ENCODE measurements around the gene TRA2B. TPM values are rescaled to one million over a fixed set of nuclear protein-coding genes. Genes with fewer than 3 reads are reported as not detected.

Gene TRA2B
- total and polyA plus RNA-seq, 2 donors (not counting 3 experiments of a cell fraction or from before 2014, with no cell fraction given), result 173 to 199 TPM

DNA sequence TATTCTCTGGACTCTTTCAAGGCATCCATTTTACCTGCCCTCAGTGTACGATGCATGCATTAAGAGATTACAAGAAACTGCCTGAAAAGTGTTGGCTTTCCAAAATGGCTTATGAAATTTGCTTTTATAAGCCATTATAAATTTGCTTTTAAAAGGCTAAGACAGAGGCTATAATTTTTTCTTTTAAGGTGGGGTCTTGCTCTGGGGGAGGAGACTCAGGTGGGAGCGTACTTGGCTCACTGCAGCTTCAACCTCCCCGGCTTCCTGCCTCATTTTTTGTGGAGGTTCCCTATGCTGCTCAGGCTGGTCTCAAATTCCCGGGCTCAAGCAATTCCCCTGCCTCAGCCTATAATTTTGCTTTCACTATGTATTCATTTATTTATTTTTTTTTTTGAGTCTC lies 17.6 kb downstream of the TRA2B start:
- H3K27me3 ChIP-seq (ENCODE audit: control insufficient read depth in 2 of 2, insufficient read depth in 2 of 2, low read length in 2 of 2), result no peaks in the 10 kb centered on the region
- H3K4me3 ChIP-seq (replicated peaks in 1 of 3; ENCODE audit: insufficient read depth in 1 of 3, low read depth in 1 of 3, low read length in 3 of 3), result no peak overlapping the region
- H3K9ac ChIP-seq (replicated peaks; ENCODE audit: extremely low read depth, insufficient read depth, low read length), result no peak overlapping the region
- H3K9me3 ChIP-seq (replicated peaks; ENCODE audit: control insufficient read depth, insufficient read depth, low read length), result no peaks in the 10 kb centered on the region
- no peak overlapping the region for H3K4me2 ChIP-seq (ENCODE audit: insufficient read depth, low read length)
- H2AFZ ChIP-seq (ENCODE audit: low read depth, low read length), result no peak overlapping the region
- ChIA-PET POLR2A (interaction anchor here (1.5 kb wide), 1 partner anchor 18 kb away, joined by 3 read pairs; the partner anchor contains the start of gene TRA2B), CTCF (interaction anchor here (1.8 kb wide), 1 partner anchor 260 kb away, joined by 7 read pairs; no protein-coding TSS in a partner anchor)
- TF ChIP-seq EZH2 (IDR thresholded peaks at IDR 0.05; ENCODE audit: borderline replicate concordance, low read depth, low read length, severe bottlenecking), result no peak
- TF ChIP-seq GATA2 (IDR thresholded peaks at IDR 0.05; ENCODE audit: insufficient read depth, insufficient read length, low read depth, low read length), result no peak
- TF ChIP-seq FOS (IDR thresholded peaks at IDR 0.05; ENCODE audit: borderline replicate concordance, insufficient read depth, low read length), result no peak
- TF ChIP-seq, protein P1, sequence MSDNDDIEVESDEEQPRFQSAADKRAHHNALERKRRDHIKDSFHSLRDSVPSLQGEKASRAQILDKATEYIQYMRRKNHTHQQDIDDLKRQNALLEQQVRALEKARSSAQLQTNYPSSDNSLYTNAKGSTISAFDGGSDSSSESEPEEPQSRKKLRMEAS (IDR thresholded peaks at IDR 0.05; ENCODE audit: insufficient read depth, insufficient read length), result no peak
- peaks cover 29 to 69% of the 10 kb centered on the region in 2 experiments for H3K36me3 ChIP-seq (ENCODE audit: control insufficient read depth in 2 of 2, extremely low read depth in 1 of 2, insufficient read depth in 2 of 2, low read length in 2 of 2)
- DNase-seq (ENCODE audit: low read depth, low spot score) (no peak), FAIRE-seq (no peak)
- BruUV-seq (replicated peaks), result no TSS peak
- no peak overlapping the region for H3K27ac ChIP-seq (ENCODE audit: insufficient read depth, low read depth, low read length)
- intact Hi-C loops (cut with micrococcal nuclease) (no loop called here), dilution Hi-C loops (cut with MboI; ENCODE audit: extremely low pct_ligation_motif_present, low sequenced_read_pairs) (no loop called here)
- H3K79me2 ChIP-seq (ENCODE audit: control insufficient read depth, insufficient read depth, low read length), result peaks cover 68% of the 10 kb centered on the region
- H3K4me1 ChIP-seq (ENCODE audit: control insufficient read depth, extremely low read depth, insufficient read depth, low read length), result no peaks in the 10 kb centered on the region
- no peaks in the 10 kb centered on the region for H3K9me1 ChIP-seq (replicated peaks; ENCODE audit: control insufficient read depth, extremely low read depth, insufficient read depth, low read length)
- H4K20me1 ChIP-seq (replicated peaks; ENCODE audit: control insufficient read depth, extremely low read depth, insufficient read depth, low read length), result peaks cover 27% of the 10 kb centered on the region

- Histone ChIP-seq H2AFZ (ENCODE audit: low read depth, low read length) (no peak overlapping the region), H3K27ac (ENCODE audit: insufficient read depth, low read depth, low read length) (no peak overlapping the region), H3K9me1 (replicated peaks; ENCODE audit: control insufficient read depth, extremely low read depth, insufficient read depth, low read length) (no peaks in the 10 kb centered on the region), H4K20me1 (replicated peaks; ENCODE audit: control insufficient read depth, extremely low read depth, insufficient read depth, low read length) (peaks cover 18% of the 10 kb centered on the region), H3K27me3 (ENCODE audit: control insufficient read depth in 2 of 2, insufficient read depth in 2 of 2, low read length in 2 of 2) (no peaks in the 10 kb centered on the region), H3K9ac (replicated peaks; ENCODE audit: extremely low read depth, insufficient read depth, low read length) (no peak overlapping the region), H3K4me1 (ENCODE audit: control insufficient read depth, extremely low read depth, insufficient read depth, low read length) (no peaks in the 10 kb centered on the region), H3K79me2 (ENCODE audit: control insufficient read depth, insufficient read depth, low read length) (peaks cover 29% of the 10 kb centered on the region), H3K36me3 (ENCODE audit: control insufficient read depth in 2 of 2, extremely low read depth in 1 of 2, insufficient read depth in 2 of 2, low read length in 2 of 2) (peaks cover 11 to 59% of the 10 kb centered on the region in 2 experiments), H3K4me2 (ENCODE audit: insufficient read depth, low read length) (no peak overlapping the region), H3K4me3 (replicated peaks in 1 of 3; ENCODE audit: insufficient read depth in 1 of 3, low read depth in 1 of 3, low read length in 3 of 3) (no peak overlapping the region), H3K9me3 (replicated peaks; ENCODE audit: control insufficient read depth, insufficient read depth, low read length) (no peaks in the 10 kb centered on the region)
- no TSS peak for BruUV-seq (replicated peaks)
- DNase-seq (ENCODE audit: low read depth, low spot score) (no peak), FAIRE-seq (no peak)
- TF ChIP-seq POLR2AphosphoS5 (IDR thresholded peaks at IDR 0.05; ENCODE audit: insufficient read depth, low read depth, low read length), result no peak
- peak; percentile 35 for TF ChIP-seq POLR2A (IDR thresholded peaks at IDR 0.05; ENCODE audit: low read depth, low read length)
- CTCF ChIA-PET, result interaction anchor here (1.6 to 9.0 kb wide), 2 partner anchors 11 to 256 kb away, joined by 3 to 78 read pairs; no protein-coding TSS in a partner anchor
- POLR2A ChIA-PET, result no interaction called here
- intact Hi-C loops (cut with micrococcal nuclease) (no loop called here), dilution Hi-C loops (cut with MboI; ENCODE audit: extremely low pct_ligation_motif_present, low sequenced_read_pairs) (no loop called here)
These were observed 21.6 kb downstream of the TRA2B start for GRCh38 chr3:185916042-185916833.

Measured in endothelial cell of umbilical vein (primary cell).